Astrocyte (in vitro differentiated cells and primary cell): ENCODE results near the gene ETV6. TPM values are rescaled to one million over a fixed set of nuclear protein-coding genes. Genes with fewer than 3 reads are reported as not detected.

Experiments
- DNase-seq: peaks from one replicate; pipeline ENCODE4 v3.0.0-alpha.2; 2010; ENCODE audit warnings: low read depth
- FAIRE-seq: peaks from 2 replicates; lab custom pipeline; 2011; peaks lifted over from hg19 to GRCh38; lab: Jason Lieb, UNC
- H2AFZ ChIP-seq: 2 replicates; pipeline ENCODE4 v1.6.0; 2012; ENCODE audit warnings: low read depth, low read length, inconsistent platforms
- H3K27ac ChIP-seq: 2 replicates; pipeline ENCODE4 v1.5.1; 2011; ENCODE audit warnings: low read depth, low read length, inconsistent platforms
- H3K27me3 ChIP-seq: 2 replicates; pipeline ENCODE4 v1.6.0; 2011; ENCODE audit warnings: low read length, inconsistent platforms; ENCODE audit not compliant: insufficient read depth
- H3K36me3 ChIP-seq: 2 replicates; pipeline ENCODE4 v1.5.1; 2011; ENCODE audit warnings: low read length, inconsistent platforms; ENCODE audit not compliant: insufficient read depth
- H3K4me1 ChIP-seq: 2 replicates; pipeline ENCODE4 v1.5.1; 2011; ENCODE audit warnings: low read length, inconsistent platforms; ENCODE audit not compliant: insufficient read depth
- H3K4me2 ChIP-seq: 2 replicates; pipeline ENCODE4 v1.6.0; 2012; ENCODE audit warnings: low read length, inconsistent platforms
- H3K4me3 ChIP-seq: 2 replicates; pipeline ENCODE4 v1.5.1; 2011; ENCODE audit warnings: low read depth, mild to moderate bottlenecking, low read length, inconsistent platforms; ENCODE audit not compliant: insufficient read depth
- H3K79me2 ChIP-seq: 2 replicates; pipeline ENCODE4 v1.6.0; 2012; ENCODE audit warnings: mild to moderate bottlenecking, low read length, inconsistent platforms; ENCODE audit not compliant: insufficient read depth
- H3K9ac ChIP-seq: 2 replicates; pipeline ENCODE4 v1.6.0; 2012; ENCODE audit warnings: mild to moderate bottlenecking, low read length, inconsistent platforms
- H3K9me3 ChIP-seq: 2 replicates; pipeline ENCODE4 v1.5.1; 2012; ENCODE audit warnings: low read depth, mild to moderate bottlenecking, low read length, inconsistent platforms; ENCODE audit not compliant: insufficient read depth
- H4K20me1 ChIP-seq: 2 replicates; pipeline ENCODE4 v1.6.0; 2012; ENCODE audit warnings: low read length, inconsistent platforms; ENCODE audit not compliant: insufficient read depth
- H3K27ac Mint-ChIP-seq: one replicate; pipeline ENCODE4 v1.8.0; 2021; ENCODE audit warnings: mild to moderate bottlenecking, mixed read lengths; ENCODE audit not compliant: unreplicated experiment
- H3K27me3 Mint-ChIP-seq: one replicate; pipeline ENCODE4 v1.8.0; 2021; ENCODE audit warnings: low read depth, mixed read lengths; ENCODE audit not compliant: unreplicated experiment
- H3K36me3 Mint-ChIP-seq: one replicate; pipeline ENCODE4 v1.8.0; 2021; ENCODE audit warnings: low read depth, mixed read lengths; ENCODE audit not compliant: unreplicated experiment
- H3K4me1 Mint-ChIP-seq: one replicate; pipeline ENCODE4 v1.8.0; 2021; ENCODE audit warnings: low read depth, mixed read lengths; ENCODE audit not compliant: unreplicated experiment
- H3K4me3 Mint-ChIP-seq: one replicate; pipeline ENCODE4 v1.8.0; 2021; ENCODE audit warnings: mild to moderate bottlenecking, moderate library complexity, mixed read lengths; ENCODE audit not compliant: unreplicated experiment
- H3K9me3 Mint-ChIP-seq: one replicate; pipeline ENCODE4 v1.8.0; 2021; ENCODE audit warnings: mild to moderate bottlenecking, mixed read lengths; ENCODE audit not compliant: unreplicated experiment
- CTCF ChIP-seq: IDR thresholded peaks from 2 replicates; pipeline ENCODE4 v1.5.1; 2011; ENCODE audit warnings: low read depth, mild to moderate bottlenecking, inconsistent platforms, low read length, moderate library complexity; ENCODE audit not compliant: insufficient read depth
- EZH2 ChIP-seq: IDR thresholded peaks from 2 replicates; pipeline ENCODE4 v1.6.1; 2012; ENCODE audit warnings: mild to moderate bottlenecking, low read length, inconsistent platforms; ENCODE audit not compliant: insufficient read depth
- total RNA-seq: library from RNA; stranded (reverse); gene quantifications from 2 replicates; pipeline ENCODE4 v1.2.1, GENCODE V29; 2021

The ETV6 gene
- total RNA-seq, 1 donor from 2014 or later, result 41.2 TPM

GRCh38 chr12:11916113-11916512, 266.6 kb downstream of the ETV6 start:
- Mint-ChIP-seq H3K4me3 (no peak overlapping the region), H3K4me1 (no peaks in the 10 kb centered on the region), H3K9me3 (peaks cover 5% of the 10 kb centered on the region), H3K27me3 (peaks cover 5% of the 10 kb centered on the region), H3K27ac (no peak overlapping the region), H3K36me3 (peaks cover 2% of the 10 kb centered on the region)
- Histone ChIP-seq H3K9ac (no peak overlapping the region), H3K4me1 (no peaks in the 10 kb centered on the region), H2AFZ (no peak overlapping the region), H4K20me1 (no peaks in the 10 kb centered on the region), H3K79me2 (no peaks in the 10 kb centered on the region), H3K4me3 (no peak overlapping the region), H3K27ac (no peak overlapping the region), H3K9me3 (no peaks in the 10 kb centered on the region), H3K27me3 (no peaks in the 10 kb centered on the region), H3K4me2 (no peak overlapping the region), H3K36me3 (no peaks in the 10 kb centered on the region)
- DNase-seq (no peak), FAIRE-seq (no peak)
- TF ChIP-seq EZH2 (no peak), CTCF (no peak)

GRCh38 chr12:11916771-11917170, 267.3 kb downstream of the ETV6 start:
- Histone ChIP-seq H4K20me1 (no peaks in the 10 kb centered on the region), H3K4me2 (no peak overlapping the region), H3K4me1 (no peaks in the 10 kb centered on the region), H3K36me3 (no peaks in the 10 kb centered on the region), H3K9ac (no peak overlapping the region), H3K27ac (no peak overlapping the region), H3K9me3 (no peaks in the 10 kb centered on the region), H2AFZ (no peak overlapping the region), H3K79me2 (no peaks in the 10 kb centered on the region), H3K27me3 (no peaks in the 10 kb centered on the region), H3K4me3 (no peak overlapping the region)
- TF ChIP-seq EZH2 (no peak), CTCF (no peak)
- H3K36me3 Mint-ChIP-seq, result no peaks in the 10 kb centered on the region
- H3K27ac Mint-ChIP-seq, result no peak overlapping the region
- peaks cover 2% of the 10 kb centered on the region for H3K9me3 Mint-ChIP-seq
- no peak overlapping the region for H3K4me3 Mint-ChIP-seq
- peaks cover 5% of the 10 kb centered on the region for H3K27me3 Mint-ChIP-seq
- FAIRE-seq (no peak), DNase-seq (no peak)
- H3K4me1 Mint-ChIP-seq, result no peaks in the 10 kb centered on the region

- Histone ChIP-seq H3K79me2 (no peaks in the 10 kb centered on the region), H3K4me3 (no peak overlapping the region), H3K4me2 (no peak overlapping the region), H2AFZ (no peak overlapping the region), H3K27ac (no peak overlapping the region), H3K9me3 (no peaks in the 10 kb centered on the region), H3K36me3 (no peaks in the 10 kb centered on the region), H3K4me1 (no peaks in the 10 kb centered on the region), H3K9ac (no peak overlapping the region), H3K27me3 (peaks cover 3% of the 10 kb centered on the region), H4K20me1 (no peaks in the 10 kb centered on the region)
- Mint-ChIP-seq H3K4me1 (no peaks in the 10 kb centered on the region), H3K9me3 (no peaks in the 10 kb centered on the region), H3K36me3 (no peaks in the 10 kb centered on the region), H3K4me3 (no peak overlapping the region), H3K27ac (no peak overlapping the region), H3K27me3 (peaks cover 5% of the 10 kb centered on the region)
- no peak for FAIRE-seq
- DNase-seq, result no peak
- TF ChIP-seq CTCF (no peak), EZH2 (no peak)
Observed at GRCh38 chr12:11917501-11917900, 268.0 kb downstream of the ETV6 start.
